Esophagus squamous epithelium (tissue), 4 donors: ENCODE results near the gene ZNHIT2.

Experiments
- POLR2A ChIP-seq, 4 donors: fragments of 450-650 bp; IDR thresholded peaks; one replicate each; pipeline ENCODE4 v1.6.1; 2017; ENCODE audit warnings: antibody characterized with exemption in 4 of 4, mild to moderate bottlenecking in 4 of 4, moderate library complexity in 3 of 4
- TF ChIP-seq, protein P1 (sequence below), 6 experiments: fragments of 450-650 bp in 4 of 6; fragments of 200-600 bp in 2 of 6; sonication (generic) in 2 of 6; IDR thresholded peaks; one replicate each; pipeline ENCODE4 v1.5.1; 2016 to 2019; ENCODE audit warnings: antibody characterized with exemption in 6 of 6, mild to moderate bottlenecking in 4 of 6, moderate library complexity in 4 of 6

DNA sequence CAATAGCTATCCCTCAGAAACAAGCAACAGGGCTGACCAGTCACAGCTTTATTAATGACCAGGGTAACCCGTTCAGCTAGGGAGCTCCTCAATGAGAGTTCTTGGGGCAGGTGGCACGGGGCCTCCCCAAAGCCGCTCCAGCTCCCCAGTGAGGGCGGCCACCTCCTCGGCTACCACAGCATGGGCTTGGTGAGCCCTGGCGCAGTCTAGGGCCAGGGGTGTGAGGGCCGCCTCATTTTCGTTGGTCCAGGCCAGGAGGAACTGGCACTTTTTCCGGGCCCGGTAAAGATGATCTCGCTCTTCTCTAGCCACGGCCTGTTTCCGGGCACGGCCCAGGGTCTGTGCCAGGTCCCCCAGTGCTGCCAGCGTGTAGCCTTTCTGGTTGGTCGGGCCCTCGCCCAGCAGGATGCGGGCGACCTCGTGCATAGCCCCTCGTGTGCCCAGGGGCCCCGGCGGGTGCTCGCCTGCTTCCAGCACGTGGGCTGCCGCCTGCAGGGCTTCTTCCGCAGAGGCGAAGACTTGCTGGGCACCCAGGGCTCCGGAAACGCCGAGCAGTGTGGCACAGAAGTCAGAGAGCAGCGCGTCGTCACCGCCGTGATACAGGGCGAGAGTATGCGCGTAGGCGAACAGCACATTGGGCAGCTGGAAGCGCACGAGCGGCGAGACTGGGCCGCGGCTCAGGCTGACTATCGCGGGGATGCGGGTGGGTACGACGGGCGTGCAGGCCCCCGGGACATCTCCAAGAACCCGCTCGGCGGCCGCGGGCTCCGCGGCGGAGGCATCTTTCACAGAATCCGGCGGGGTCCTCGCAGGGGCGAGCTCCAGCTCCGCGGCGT is 913 bp downstream of the ZNHIT2 start:
- TF ChIP-seq, protein P1, sequence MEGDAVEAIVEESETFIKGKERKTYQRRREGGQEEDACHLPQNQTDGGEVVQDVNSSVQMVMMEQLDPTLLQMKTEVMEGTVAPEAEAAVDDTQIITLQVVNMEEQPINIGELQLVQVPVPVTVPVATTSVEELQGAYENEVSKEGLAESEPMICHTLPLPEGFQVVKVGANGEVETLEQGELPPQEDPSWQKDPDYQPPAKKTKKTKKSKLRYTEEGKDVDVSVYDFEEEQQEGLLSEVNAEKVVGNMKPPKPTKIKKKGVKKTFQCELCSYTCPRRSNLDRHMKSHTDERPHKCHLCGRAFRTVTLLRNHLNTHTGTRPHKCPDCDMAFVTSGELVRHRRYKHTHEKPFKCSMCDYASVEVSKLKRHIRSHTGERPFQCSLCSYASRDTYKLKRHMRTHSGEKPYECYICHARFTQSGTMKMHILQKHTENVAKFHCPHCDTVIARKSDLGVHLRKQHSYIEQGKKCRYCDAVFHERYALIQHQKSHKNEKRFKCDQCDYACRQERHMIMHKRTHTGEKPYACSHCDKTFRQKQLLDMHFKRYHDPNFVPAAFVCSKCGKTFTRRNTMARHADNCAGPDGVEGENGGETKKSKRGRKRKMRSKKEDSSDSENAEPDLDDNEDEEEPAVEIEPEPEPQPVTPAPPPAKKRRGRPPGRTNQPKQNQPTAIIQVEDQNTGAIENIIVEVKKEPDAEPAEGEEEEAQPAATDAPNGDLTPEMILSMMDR (IDR thresholded peaks at IDR 0.05): no peak
- no peak for TF ChIP-seq POLR2A (IDR thresholded peaks at IDR 0.05)
